ENCODE data around the gene CACNA1C.

Gene CACNA1C

GRCh38 chr12:2363836-2364609, 311.2 kb downstream of the CACNA1C start:
- in situ Hi-C loops (cut with HindIII; ENCODE audit: low sequenced_read_pairs): no loop called here
- no peak for DNase-seq (ENCODE audit: low read depth)
- H3K4me3 ChIP-seq (ENCODE audit: low read depth, low read length): no peak overlapping the region
- TF ChIP-seq CTCF (IDR thresholded peaks at IDR 0.05; ENCODE audit: low read depth, low read length, missing control alignments): no peak

GRCh38 chr12:2364631-2365051, 311.9 kb downstream of the CACNA1C start:
- in situ Hi-C loops (cut with HindIII; ENCODE audit: low sequenced_read_pairs): no loop called here
- no peak for DNase-seq (ENCODE audit: low read depth)
- no peak for TF ChIP-seq CTCF (IDR thresholded peaks at IDR 0.05; ENCODE audit: low read depth, low read length, missing control alignments)
- H3K4me3 ChIP-seq (ENCODE audit: low read depth, low read length): no peak overlapping the region

GRCh38 chr12:2366711-2367110, 313.9 kb downstream of the CACNA1C start:
- no peak for DNase-seq (ENCODE audit: low read depth)
- in situ Hi-C loops (cut with HindIII; ENCODE audit: low sequenced_read_pairs): no loop called here
- TF ChIP-seq CTCF (IDR thresholded peaks at IDR 0.05; ENCODE audit: low read depth, low read length, missing control alignments): no peak
- no peak overlapping the region for H3K4me3 ChIP-seq (ENCODE audit: low read depth, low read length)

GRCh38 chr12:2372178-2372577, 319.4 kb downstream of the CACNA1C start:
- DNase-seq (ENCODE audit: low read depth): no peak
- in situ Hi-C loops (cut with HindIII; ENCODE audit: low sequenced_read_pairs): no loop called here
- no peak overlapping the region for H3K4me3 ChIP-seq (ENCODE audit: low read depth, low read length)
- TF ChIP-seq CTCF (IDR thresholded peaks at IDR 0.05; ENCODE audit: low read depth, low read length, missing control alignments): no peak

GRCh38 chr12:2372735-2373134, 319.9 kb downstream of the CACNA1C start:
- in situ Hi-C loops (cut with HindIII; ENCODE audit: low sequenced_read_pairs): no loop called here

GRCh38 chr12:2373307-2373706, 320.5 kb downstream of the CACNA1C start:
- in situ Hi-C loops (cut with HindIII; ENCODE audit: low sequenced_read_pairs): no loop called here
- no peak overlapping the region for H3K4me3 ChIP-seq (ENCODE audit: low read depth, low read length)
- DNase-seq (ENCODE audit: low read depth): no peak
- TF ChIP-seq CTCF (IDR thresholded peaks at IDR 0.05; ENCODE audit: low read depth, low read length, missing control alignments): no peak

More at GRCh38 chr12:2372735-2373134, 319.9 kb downstream of the CACNA1C start:
- no peak for TF ChIP-seq CTCF (IDR thresholded peaks at IDR 0.05; ENCODE audit: low read depth, low read length, missing control alignments)
- H3K4me3 ChIP-seq (ENCODE audit: low read depth, low read length): no peak overlapping the region
- DNase-seq (ENCODE audit: low read depth): no peak
